Kidney (tissue), 14 donors: ENCODE measurements around the gene ID3. TPM values are rescaled to one million over a fixed set of nuclear protein-coding genes. Genes with fewer than 3 reads are reported as not detected.

Source experiments
- DNase-seq, 5 donors: peaks; one replicate each; pipeline ENCODE4 v3.0.0-alpha.2; 2013 to 2020
- FAIRE-seq: peaks from 2 replicates; lab custom pipeline; 2012; peaks lifted over from hg19 to GRCh38; lab: Jason Lieb, UNC
- H3K27ac ChIP-seq, 2 donors: one replicate each; pipeline ENCODE4 v1.7.0; 2013; ENCODE audit warnings: low read depth in 2 of 2, low read length in 2 of 2, inconsistent platforms in 1 of 2
- H3K27me3 ChIP-seq: one replicate; pipeline ENCODE4 v1.7.1; 2013; ENCODE audit warnings: low read length, inconsistent platforms; ENCODE audit not compliant: control insufficient read depth, insufficient read depth
- H3K36me3 ChIP-seq, 3 donors: one replicate each; pipeline versions ENCODE4 v1.7.0 to v1.7.1; 2013; ENCODE audit warnings: low read length in 3 of 3, control low read depth in 1 of 3, inconsistent platforms in 1 of 3; ENCODE audit not compliant: insufficient read depth in 3 of 3, control insufficient read depth in 2 of 3
- H3K4me1 ChIP-seq, 3 donors: one replicate each; pipeline versions ENCODE4 v1.7.0 to v1.7.1; 2013; ENCODE audit warnings: low read length in 3 of 3, inconsistent platforms in 1 of 3, low read depth in 1 of 3; ENCODE audit not compliant: control insufficient read depth in 2 of 3, insufficient read depth in 2 of 3
- H3K4me3 ChIP-seq, 3 donors: one replicate each; pipeline versions ENCODE4 v1.7.0 to v1.8.1; 2013; ENCODE audit warnings: low read length in 3 of 3, control low read depth in 1 of 3, inconsistent platforms in 1 of 3
- H3K9ac ChIP-seq, 3 donors: one replicate each; pipeline versions ENCODE4 v1.7.0 to v1.7.1; 2013; ENCODE audit warnings: low read length in 3 of 3, control low read depth in 1 of 3, inconsistent platforms in 1 of 3
- H3K9me3 ChIP-seq, 3 donors: one replicate each; pipeline versions ENCODE4 v1.7.0 to v1.7.1; 2013; ENCODE audit warnings: low read length in 3 of 3, control low read depth in 1 of 3, inconsistent platforms in 1 of 3; ENCODE audit not compliant: control insufficient read depth in 2 of 3, insufficient read depth in 1 of 3
- intact Hi-C: fragments of 100-400 bp; cut with DNase I; formaldehyde crosslinking; loops from one replicate; pipeline ENCODE4 v1.11.1; 2022
- polyA plus RNA-seq: library from polyadenylated mRNA; stranded (reverse); fragments of 350-450 nt; fragmentation: Illumina TruSeq; extraction: RNeasy Lipid Tissue Mini Kit (QIAGEN cat#74804); gene quantifications from one replicate; pipeline ENCODE4 v1.2.3, GENCODE V29; 2014; ENCODE audit warnings: low read depth, low replicate concordance; ENCODE audit not compliant: insufficient read depth
- total RNA-seq: library from RNA; stranded (reverse); fragmentation: NEBNext Ultra II Directional; extraction: Animal tissue kit (Norgen Biotek cat#: 25700); gene quantifications from one replicate; pipeline ENCODE4 v1.2.1, GENCODE V29; 2021
- TF ChIP-seq, protein P1 (sequence below): IDR thresholded peaks from 3 replicates; pipeline ENCODE4 v1.5.1; 2012; ENCODE audit warnings: mild to moderate bottlenecking, moderate library complexity, borderline replicate concordance; ENCODE audit not compliant: insufficient read depth; ENCODE audit errors: extremely low read depth
- donor health status: control.
- donor health status: control.
- donor health status: control.
- donor health status: control.
- donor health status: control.
- donor health status: DM: yes; HTN: yes; CAD: no.
- donor health status: Normal renal cell carcinoma (clear cell type).

The ID3 gene
- total and polyA plus RNA-seq, 2 donors from 2014 or later: 97.8 to 157 TPM

DNA sequence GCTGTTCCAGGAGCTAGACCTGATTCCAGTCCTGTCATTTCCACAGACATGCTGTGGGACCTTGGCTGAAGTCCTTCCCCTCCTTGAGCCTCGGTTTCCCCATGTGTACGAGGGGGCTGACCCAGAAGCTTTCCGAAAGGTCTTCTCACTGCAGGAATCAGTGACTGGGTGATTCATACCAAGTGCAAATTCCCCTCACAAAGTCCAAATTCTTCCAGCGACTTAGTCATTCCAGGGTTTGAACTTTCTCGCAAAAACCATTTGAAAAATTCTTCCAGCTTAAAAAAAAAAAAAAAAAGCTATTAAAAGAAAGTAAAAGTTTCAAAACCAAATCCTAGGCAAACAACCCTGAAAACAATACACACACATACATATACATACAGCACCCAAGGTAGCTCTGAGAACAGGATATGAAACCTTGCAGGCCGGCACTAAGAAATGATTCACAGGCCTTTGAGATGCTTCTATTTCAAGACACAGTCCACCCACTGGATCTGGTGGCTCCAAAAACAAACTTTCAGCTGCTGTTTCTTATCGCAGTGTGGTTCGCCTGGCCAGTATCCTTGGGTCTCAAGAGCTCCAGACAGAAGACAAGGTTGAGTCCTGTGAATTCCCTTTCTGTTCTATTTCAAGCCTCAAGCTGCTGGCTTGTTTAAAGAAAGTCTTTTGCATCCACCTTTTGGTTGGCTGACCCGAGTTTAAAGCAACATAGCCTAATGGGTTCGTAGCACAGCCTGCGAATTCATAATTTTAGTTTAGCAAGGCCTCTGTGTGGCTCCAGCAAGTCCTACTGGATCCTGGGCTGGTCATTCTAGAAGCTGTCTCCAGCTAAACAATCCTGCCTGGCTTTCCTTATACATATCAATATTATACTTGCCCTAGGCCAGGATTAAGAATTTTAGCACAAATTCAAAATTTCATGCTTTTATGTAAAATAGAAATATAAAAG lies 18.0 kb upstream of the ID3 start:
- Histone ChIP-seq H3K4me1 (peaks cover 6 to 16% (median 15%) of the 10 kb centered on the region in 3 donors), H3K27ac (peak overlapping the region; percentile 65 to 85), H3K36me3 (no peaks in the 10 kb centered on the region), H3K9me3 (no peaks in the 10 kb centered on the region), H3K9ac (peak overlapping the region in 1 of 3 donors; percentile 20), H3K27me3 (no peaks in the 10 kb centered on the region), H3K4me3 (peak overlapping the region in 2 of 3 donors; percentile 26 to 28)
- intact Hi-C loops: no loop called here
- FAIRE-seq (no peak), DNase-seq (peak in 1 of 5 donors; percentile 80)
- TF ChIP-seq, protein P1, sequence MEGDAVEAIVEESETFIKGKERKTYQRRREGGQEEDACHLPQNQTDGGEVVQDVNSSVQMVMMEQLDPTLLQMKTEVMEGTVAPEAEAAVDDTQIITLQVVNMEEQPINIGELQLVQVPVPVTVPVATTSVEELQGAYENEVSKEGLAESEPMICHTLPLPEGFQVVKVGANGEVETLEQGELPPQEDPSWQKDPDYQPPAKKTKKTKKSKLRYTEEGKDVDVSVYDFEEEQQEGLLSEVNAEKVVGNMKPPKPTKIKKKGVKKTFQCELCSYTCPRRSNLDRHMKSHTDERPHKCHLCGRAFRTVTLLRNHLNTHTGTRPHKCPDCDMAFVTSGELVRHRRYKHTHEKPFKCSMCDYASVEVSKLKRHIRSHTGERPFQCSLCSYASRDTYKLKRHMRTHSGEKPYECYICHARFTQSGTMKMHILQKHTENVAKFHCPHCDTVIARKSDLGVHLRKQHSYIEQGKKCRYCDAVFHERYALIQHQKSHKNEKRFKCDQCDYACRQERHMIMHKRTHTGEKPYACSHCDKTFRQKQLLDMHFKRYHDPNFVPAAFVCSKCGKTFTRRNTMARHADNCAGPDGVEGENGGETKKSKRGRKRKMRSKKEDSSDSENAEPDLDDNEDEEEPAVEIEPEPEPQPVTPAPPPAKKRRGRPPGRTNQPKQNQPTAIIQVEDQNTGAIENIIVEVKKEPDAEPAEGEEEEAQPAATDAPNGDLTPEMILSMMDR: no peak

DNA sequence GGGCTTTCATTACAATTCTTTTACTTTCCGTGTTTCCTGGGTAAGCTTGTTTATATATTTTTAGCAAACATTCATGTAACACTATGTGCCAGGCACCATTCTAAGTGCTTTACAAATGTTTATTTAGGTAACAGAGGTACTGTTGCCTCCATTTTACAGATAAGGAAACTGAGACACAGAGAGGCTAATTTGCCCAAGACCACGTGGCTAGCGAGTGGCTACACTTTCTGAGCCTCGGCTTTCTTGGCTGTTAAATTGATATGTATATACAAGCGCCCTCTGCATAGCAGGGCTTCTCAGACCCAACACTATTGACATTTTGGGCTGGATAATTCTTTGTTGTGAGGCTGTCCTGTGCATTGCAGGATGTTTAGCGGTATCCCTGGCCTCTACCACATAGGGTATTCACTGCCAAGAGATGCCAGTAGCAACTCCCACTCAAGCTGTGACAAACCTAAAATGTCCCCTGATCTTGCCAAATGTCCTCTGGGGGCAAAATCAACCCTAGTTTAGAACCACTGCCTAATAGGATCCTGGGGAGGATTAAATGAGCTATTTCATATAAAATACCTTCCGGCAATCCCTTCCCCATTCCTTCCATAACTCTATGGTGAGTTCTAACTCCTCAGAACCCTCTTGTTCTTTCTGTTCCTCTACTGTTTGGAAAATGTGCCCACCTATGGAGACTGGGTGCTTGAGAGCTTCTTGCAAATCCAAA lies 17.2 kb upstream of the ID3 start:
- no peaks in the 10 kb centered on the region for H3K9me3 ChIP-seq
- DNase-seq (no peak), FAIRE-seq (no peak)
- H3K4me1 ChIP-seq: peaks cover 6 to 16% (median 15%) of the 10 kb centered on the region in 3 donors
- H3K27me3 ChIP-seq: no peaks in the 10 kb centered on the region
- TF ChIP-seq, protein P1: no peak
- intact Hi-C loops: no loop called here
- peak overlapping the region; percentile 38 to 85 for H3K27ac ChIP-seq
- H3K4me3 ChIP-seq: peak overlapping the region in 2 of 3 donors; percentile 26 to 28
- H3K9ac ChIP-seq: no peak overlapping the region
- H3K36me3 ChIP-seq: no peaks in the 10 kb centered on the region

DNA sequence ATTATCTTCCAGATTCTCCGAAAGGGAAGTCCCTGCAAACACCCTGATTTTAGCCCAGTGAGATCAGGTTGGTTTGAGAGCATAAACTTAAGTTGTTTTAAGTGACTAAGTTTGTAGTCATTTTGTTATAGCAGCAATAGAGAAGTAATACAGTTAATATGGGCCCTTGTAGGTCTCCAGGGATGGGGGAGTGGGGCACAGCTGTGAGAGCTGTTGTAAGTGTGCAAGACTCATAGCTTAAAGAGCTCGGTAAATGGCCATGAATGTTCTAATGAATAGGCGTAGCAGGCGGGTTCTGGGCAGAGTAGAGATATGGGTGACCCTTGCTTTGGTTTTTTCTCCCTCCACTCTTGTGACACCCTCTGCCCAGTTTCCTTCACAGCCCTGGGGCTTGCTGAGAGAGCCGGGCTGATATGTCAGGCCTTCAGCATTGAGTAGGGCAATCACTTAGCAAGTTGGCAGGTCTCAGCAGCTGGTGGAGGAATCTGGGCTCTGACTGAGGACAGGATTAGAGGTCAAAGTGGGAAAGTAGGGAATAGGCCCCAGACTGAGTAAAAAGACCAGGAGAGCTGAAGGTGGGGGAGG lies 16.0 kb upstream of the ID3 start:
- Histone ChIP-seq H3K9me3 (no peaks in the 10 kb centered on the region), H3K27ac (no peak overlapping the region), H3K9ac (no peak overlapping the region), H3K36me3 (no peaks in the 10 kb centered on the region), H3K27me3 (no peaks in the 10 kb centered on the region), H3K4me3 (no peak overlapping the region), H3K4me1 (peaks cover 6 to 16% (median 7%) of the 10 kb centered on the region in 3 donors)
- intact Hi-C loops: no loop called here
- TF ChIP-seq, protein P1: no peak
- no peak for DNase-seq
- FAIRE-seq: no peak
